Lung microvascular endothelial cell (primary cell): ENCODE results near the gene PSMB7. TPM values are rescaled to one million over a fixed set of nuclear protein-coding genes. Genes with fewer than 3 reads are reported as not detected.

Experiments
- DNase-seq, 2 donors: peaks; one replicate each; pipeline versions ENCODE4 v3.0.0 to v3.0.0-alpha.2; 2010; ENCODE audit warnings: low read depth in 2 of 2
- total RNA-seq: library from RNA; depleted of rRNA; stranded (reverse); fragments of >200 nt; gene quantifications from 2 replicates; pipeline ENCODE4 v1.2.1, GENCODE V29; 2014

Gene PSMB7
- total RNA-seq, 1 donor from 2014 or later = 159 TPM

DNA sequence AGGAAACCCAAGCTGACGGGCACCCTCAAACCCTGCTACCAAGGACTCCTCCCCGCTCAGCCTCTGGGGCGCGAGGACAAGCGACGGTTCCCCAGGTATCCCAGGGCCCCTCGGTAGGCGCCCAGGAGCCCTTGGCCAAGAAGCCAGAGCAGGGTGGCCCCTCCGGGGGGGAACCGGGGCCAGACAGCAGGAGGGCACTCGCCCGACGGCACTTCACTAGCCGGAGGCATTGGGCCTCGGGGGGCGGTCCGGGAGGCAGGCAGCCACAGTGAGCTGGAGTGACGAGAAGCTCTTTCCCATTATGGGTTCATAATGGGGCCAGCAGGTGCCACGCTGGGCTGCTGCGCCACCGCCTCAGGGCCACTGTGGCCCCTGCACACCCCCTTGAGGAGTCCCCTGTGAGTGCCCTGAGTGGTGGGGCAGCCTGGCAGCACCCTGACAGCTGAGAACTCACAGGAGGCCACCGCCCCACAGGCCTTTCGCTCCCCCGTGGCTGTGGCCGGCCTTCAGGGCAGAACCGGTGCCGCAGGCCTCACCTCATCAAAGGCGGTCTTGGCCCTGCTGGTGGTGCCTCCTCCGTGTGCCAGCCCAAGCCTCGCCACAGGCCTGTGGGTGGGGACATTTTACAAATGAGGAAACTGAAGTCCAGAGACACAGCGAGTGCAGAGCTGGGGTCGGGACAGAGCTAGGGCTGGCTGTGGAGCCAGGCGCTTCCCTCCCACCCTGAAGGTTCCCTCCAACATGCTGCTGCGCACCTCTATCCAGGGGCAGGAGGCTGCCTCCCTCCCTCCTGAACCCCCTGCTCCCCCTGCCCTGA lies 68.7 kb downstream of the PSMB7 start:
- DNase-seq = no peak

GRCh38 chr9:124345751-124346281 lies 69.4 kb downstream of the PSMB7 start:
- DNase-seq = no peak

GRCh38 chr9:124345063-124345462 lies 70.2 kb downstream of the PSMB7 start:
- DNase-seq = no peak

GRCh38 chr9:124344291-124345050 lies 70.8 kb downstream of the PSMB7 start:
- no peak for DNase-seq

DNA sequence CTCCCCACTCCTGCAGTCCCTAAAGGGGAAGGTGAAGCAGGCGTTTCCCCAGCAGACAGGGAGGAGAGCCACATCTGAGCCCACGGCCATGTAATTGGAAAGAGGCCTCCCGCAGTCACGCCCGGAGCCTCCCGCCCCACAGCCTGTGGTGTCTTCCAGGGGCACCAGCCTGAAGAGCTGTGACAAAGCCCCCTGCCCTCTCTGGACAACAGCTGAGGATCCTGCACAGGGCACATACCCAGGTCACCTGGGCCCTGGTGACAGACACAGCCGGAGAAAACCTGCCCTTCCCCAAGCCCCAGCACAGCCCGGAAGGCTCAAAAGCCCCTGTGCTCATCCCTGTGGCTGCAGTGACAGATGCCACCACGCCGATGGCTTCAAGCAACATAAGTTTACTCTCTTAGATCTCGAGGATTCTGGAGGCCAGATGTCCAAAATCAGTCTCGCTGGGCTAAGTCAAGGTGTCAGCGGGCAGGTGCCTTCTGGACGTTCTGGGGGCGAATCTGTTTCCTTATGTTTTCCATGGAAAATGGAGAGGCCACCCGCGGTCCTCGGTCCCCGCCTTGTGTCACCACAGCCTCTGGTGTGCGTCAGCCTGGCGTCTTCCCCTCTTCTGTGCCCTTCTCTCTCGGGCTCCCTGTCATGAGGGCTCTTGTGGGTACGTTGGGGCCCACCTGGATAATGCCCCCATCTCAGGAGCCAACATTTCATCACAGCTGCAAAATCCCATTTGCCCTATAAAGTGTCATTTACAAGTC lies 71.5 kb downstream of the PSMB7 start:
- DNase-seq = no peak

DNA sequence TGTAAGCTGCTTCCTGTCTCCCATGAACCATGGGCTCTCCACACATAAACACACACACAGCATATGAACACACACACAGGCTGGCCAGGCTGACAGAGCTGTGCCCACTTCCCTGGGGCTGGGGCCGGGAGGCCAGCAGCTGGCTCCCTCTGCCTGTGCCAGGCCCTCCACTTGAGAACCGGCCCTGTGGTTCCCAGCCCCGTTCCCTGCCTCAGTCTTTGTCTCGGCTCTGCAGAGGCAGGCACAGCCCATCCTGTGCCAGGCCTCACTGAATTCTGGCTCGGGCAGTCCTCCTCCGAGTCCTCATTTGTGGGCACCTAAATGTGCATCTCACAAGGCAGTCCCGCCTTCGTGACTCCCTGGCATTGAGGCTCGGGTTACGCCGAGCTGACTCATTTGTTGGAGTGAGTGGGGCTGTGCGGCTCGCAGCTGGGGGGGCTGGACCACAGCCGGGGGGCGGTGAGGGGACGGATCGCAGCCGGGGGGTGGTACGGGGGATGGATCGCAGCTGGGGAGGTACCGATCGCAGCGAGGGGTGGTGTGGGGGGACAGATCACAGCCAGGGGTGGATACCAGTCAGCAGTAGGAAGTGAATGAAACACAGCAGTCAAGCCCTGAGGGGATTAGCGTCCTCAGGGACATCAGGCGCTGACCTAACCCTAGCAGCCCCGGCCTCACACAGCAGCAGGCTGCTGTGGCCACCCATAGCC lies 72.3 kb downstream of the PSMB7 start:
- DNase-seq = peak; percentile 56 to 88

GRCh38 chr9:124342402-124342775 lies 72.9 kb downstream of the PSMB7 start:
- no peak for DNase-seq

GRCh38 chr9:124341455-124342170 lies 73.6 kb downstream of the PSMB7 start:
- no peak for DNase-seq

- no peak for DNase-seq
Observed at GRCh38 chr9:124340219-124341069, 74.8 kb downstream of the PSMB7 start.

- no peak for DNase-seq
Observed at GRCh38 chr9:124339603-124340146, 75.6 kb downstream of the PSMB7 start.

DNA sequence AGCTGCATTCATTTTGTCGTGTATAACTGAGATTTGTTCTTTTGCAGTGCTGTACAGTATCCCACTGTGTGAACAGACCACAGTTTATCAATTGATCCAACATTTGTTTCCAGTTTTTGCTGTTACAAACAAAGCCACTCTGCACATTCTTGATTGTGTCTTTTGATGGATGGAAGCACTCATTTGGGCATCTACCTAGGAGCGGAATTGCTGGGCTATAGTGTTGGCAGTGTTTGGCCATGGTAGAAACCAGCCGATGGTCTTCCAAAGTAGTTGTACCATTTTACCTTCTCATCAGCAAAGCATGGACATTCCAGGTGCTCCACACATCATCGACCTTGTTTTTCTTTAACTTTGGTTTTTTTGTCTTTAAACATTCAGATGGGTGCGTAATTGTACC lies 77.7 kb downstream of the PSMB7 start:
- DNase-seq = no peak

GRCh38 chr9:124335320-124335707 lies 79.9 kb downstream of the PSMB7 start:
- DNase-seq = no peak

- no peak for DNase-seq
Observed at GRCh38 chr9:124334568-124335319, 80.5 kb downstream of the PSMB7 start.

DNA sequence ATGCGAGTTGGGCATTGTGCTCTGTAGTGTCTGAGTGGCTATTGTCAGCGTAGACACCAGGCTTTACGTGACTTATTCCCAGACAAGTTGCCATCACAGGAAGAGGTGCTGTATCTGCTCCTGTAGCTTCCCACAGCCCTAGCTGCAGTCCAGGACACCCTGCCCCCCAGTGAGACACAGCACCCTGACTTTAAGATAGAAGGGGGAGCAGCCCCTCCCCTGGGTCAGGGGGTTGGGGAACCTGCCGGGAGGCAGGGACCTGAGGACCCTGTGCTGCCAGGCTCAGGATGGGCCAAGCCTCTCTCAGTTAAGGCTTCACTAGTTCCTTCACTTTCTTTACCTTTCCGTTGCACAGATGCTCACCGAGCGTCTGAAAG lies 82.1 kb downstream of the PSMB7 start:
- DNase-seq = no peak

- DNase-seq = no peak
Observed at GRCh38 chr9:124332361-124333202, 82.7 kb downstream of the PSMB7 start.

- DNase-seq = no peak
Observed at GRCh38 chr9:124331580-124331979, 83.7 kb downstream of the PSMB7 start.

DNA sequence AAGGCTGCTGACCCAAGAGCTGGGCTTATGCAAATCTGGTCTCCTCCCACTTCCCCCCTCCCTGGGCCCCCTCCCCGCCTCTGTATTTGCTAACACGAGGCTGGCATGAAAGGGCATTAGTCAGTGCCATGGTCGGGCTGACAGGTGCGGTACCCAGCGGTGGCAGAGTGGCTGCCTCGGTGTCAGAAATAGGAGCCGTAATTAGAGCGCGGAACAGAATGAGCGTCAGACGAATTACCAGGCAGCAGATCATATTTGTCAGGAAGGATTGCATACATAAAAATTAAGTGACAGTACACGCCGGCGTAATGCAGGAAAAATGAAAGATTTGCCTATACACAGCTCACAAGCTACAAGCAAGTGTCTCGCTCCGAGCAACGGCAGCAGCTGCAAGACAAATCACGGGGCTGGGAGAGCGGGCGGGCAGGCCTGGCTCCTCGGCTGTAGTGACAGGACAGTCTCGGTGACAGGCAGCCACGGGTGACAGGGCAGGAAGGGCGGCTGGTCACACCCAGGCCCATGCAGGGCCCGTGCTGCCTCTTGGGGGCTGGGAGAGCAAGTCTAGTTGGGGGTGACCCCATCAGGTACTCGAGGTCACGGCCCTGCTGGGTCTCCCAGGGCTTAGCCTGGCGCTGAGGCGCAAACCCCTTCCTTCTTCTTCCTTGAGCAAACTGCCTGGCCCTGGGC lies 85.1 kb downstream of the PSMB7 start:
- DNase-seq = no peak
